Measurements from ENCODE around the gene GOPC. TPM values are rescaled to one million over a fixed set of nuclear protein-coding genes. Genes with fewer than 3 reads are reported as not detected.

The GOPC gene
- total RNA-seq, 1 donor from 2014 or later = 33.4 TPM

GRCh38 chr6:117605169-117605826 lies 3.0 kb upstream of the GOPC start:
- peaks cover 5% of the 10 kb centered on the region for H3K27me3 Mint-ChIP-seq (ENCODE audit: unreplicated experiment)
- H3K9me3 Mint-ChIP-seq (ENCODE audit: unreplicated experiment) = peaks cover 2% of the 10 kb centered on the region
- DNase-seq = peak; percentile 40
- no peak overlapping the region for H3K27ac Mint-ChIP-seq (ENCODE audit: unreplicated experiment)
- TF ChIP-seq CTCF (IDR thresholded peaks at IDR 0.05; ENCODE audit: partially characterized antibody, unreplicated experiment) = peak; percentile 32
- H3K4me1 Mint-ChIP-seq (ENCODE audit: low read depth, unreplicated experiment) = no peaks in the 10 kb centered on the region
- no peak overlapping the region for H3K4me3 Mint-ChIP-seq (ENCODE audit: unreplicated experiment)
- no peaks in the 10 kb centered on the region for H3K36me3 Mint-ChIP-seq (ENCODE audit: unreplicated experiment)

- TF ChIP-seq CTCF (IDR thresholded peaks at IDR 0.05; ENCODE audit: partially characterized antibody, unreplicated experiment) = no peak
- Mint-ChIP-seq H3K27ac (ENCODE audit: unreplicated experiment) (no peak overlapping the region), H3K36me3 (ENCODE audit: unreplicated experiment) (no peaks in the 10 kb centered on the region), H3K4me3 (ENCODE audit: unreplicated experiment) (no peak overlapping the region), H3K9me3 (ENCODE audit: unreplicated experiment) (peaks cover 4% of the 10 kb centered on the region), H3K4me1 (ENCODE audit: low read depth, unreplicated experiment) (peaks cover 6% of the 10 kb centered on the region), H3K27me3 (ENCODE audit: unreplicated experiment) (peaks cover 5% of the 10 kb centered on the region)
- DNase-seq = no peak
These were observed 1.5 kb upstream of the GOPC start for GRCh38 chr6:117603821-117604220.

- Mint-ChIP-seq H3K27me3 (ENCODE audit: unreplicated experiment) (peaks cover 5% of the 10 kb centered on the region), H3K4me1 (ENCODE audit: low read depth, unreplicated experiment) (peaks cover 6% of the 10 kb centered on the region), H3K4me3 (ENCODE audit: unreplicated experiment) (peak overlapping the region; percentile 98), H3K27ac (ENCODE audit: unreplicated experiment) (peak overlapping the region; percentile 98), H3K9me3 (ENCODE audit: unreplicated experiment) (peaks cover 4% of the 10 kb centered on the region), H3K36me3 (ENCODE audit: unreplicated experiment) (no peaks in the 10 kb centered on the region)
- no peak for TF ChIP-seq CTCF (IDR thresholded peaks at IDR 0.05; ENCODE audit: partially characterized antibody, unreplicated experiment)
- no peak for DNase-seq
These were observed 733 bp upstream of the GOPC start for GRCh38 chr6:117602899-117603588.

GRCh38 chr6:117601811-117602150 lies 530 bp downstream of the GOPC start:
- peak overlapping the region; percentile 98 for H3K27ac Mint-ChIP-seq (ENCODE audit: unreplicated experiment)
- peaks cover 6% of the 10 kb centered on the region for H3K4me1 Mint-ChIP-seq (ENCODE audit: low read depth, unreplicated experiment)
- TF ChIP-seq CTCF (IDR thresholded peaks at IDR 0.05; ENCODE audit: partially characterized antibody, unreplicated experiment) = no peak
- peaks cover 5% of the 10 kb centered on the region for H3K27me3 Mint-ChIP-seq (ENCODE audit: unreplicated experiment)
- H3K36me3 Mint-ChIP-seq (ENCODE audit: unreplicated experiment) = peaks cover 6% of the 10 kb centered on the region
- no peak for DNase-seq
- H3K4me3 Mint-ChIP-seq (ENCODE audit: unreplicated experiment) = peak overlapping the region; percentile 98
- peaks cover 4% of the 10 kb centered on the region for H3K9me3 Mint-ChIP-seq (ENCODE audit: unreplicated experiment)

Data from glutamatergic neuron (in vitro differentiated cells).